ENCODE results near the gene PERM1. TPM values are rescaled to one million over a fixed set of nuclear protein-coding genes. Genes with fewer than 3 reads are reported as not detected.

Gene PERM1
- total RNA-seq, 1 donor from 2014 or later, result not detected

DNA sequence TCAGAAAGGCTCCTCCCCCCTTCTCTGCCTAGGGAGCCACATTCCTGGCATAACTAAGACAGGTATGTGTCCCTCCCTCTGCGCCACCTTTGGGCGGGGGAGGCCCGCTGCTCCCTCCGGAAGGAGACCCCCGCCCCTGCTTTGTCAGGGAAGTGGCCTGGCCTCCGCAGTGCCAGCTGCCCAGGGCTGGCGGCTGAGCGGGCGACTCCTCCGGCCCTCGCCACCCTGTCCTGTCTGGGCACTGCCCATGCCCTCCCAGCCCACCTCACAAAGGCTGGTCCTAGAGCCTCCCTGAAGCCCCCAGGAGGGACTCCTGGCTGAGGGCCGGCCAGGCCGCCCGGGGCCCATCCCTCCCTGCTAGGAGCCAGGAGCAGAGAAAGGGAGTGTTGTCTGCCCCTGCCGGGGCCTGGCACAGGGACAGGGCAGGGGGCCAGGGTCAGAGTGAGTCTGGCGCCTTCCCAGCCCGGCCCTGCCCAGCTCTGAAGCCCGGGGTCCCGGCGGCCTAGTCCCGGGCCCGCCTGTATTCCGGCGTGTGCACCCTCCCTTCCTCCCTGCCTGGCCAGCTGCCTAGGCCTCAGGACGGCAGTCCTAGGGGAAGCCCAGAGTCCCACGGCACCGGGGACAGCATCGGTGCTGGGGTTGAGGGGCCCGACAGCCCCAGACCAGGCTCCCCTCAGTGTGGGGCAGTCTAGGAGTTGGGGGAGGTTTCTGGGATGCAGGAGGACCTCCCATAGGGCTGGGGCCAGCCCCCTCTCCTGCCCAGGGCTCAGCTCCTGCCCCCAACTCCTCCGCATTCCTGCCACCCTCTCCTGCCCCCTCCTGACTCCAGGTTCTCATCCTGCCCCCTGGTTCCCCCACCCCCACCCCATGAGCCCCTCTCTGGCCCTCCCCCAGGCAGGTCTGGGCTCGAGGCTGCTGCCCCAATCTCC is 43.1 kb upstream of the PERM1 start:
- ATAC-seq (peak; percentile 83), DNase-seq (peak; percentile 88)
- intact Hi-C loops (cut with DNase I), result no loop called here
- Histone ChIP-seq H3K27ac (peak overlapping the region; percentile 83), H3K36me3 (no peaks in the 10 kb centered on the region), H3K27me3 (ENCODE audit: low read depth) (no peaks in the 10 kb centered on the region), H3K4me1 (peaks cover 53% of the 10 kb centered on the region), H3K9me3 (no peaks in the 10 kb centered on the region), H3K4me3 (peak overlapping the region; percentile 48)
- TF ChIP-seq, protein P1, sequence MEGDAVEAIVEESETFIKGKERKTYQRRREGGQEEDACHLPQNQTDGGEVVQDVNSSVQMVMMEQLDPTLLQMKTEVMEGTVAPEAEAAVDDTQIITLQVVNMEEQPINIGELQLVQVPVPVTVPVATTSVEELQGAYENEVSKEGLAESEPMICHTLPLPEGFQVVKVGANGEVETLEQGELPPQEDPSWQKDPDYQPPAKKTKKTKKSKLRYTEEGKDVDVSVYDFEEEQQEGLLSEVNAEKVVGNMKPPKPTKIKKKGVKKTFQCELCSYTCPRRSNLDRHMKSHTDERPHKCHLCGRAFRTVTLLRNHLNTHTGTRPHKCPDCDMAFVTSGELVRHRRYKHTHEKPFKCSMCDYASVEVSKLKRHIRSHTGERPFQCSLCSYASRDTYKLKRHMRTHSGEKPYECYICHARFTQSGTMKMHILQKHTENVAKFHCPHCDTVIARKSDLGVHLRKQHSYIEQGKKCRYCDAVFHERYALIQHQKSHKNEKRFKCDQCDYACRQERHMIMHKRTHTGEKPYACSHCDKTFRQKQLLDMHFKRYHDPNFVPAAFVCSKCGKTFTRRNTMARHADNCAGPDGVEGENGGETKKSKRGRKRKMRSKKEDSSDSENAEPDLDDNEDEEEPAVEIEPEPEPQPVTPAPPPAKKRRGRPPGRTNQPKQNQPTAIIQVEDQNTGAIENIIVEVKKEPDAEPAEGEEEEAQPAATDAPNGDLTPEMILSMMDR (IDR thresholded peaks at IDR 0.05), result no peak

GRCh38 chr1:1024149-1024770 is 42.4 kb upstream of the PERM1 start:
- ATAC-seq, result no peak
- Histone ChIP-seq H3K27ac (peak overlapping the region; percentile 83), H3K4me3 (peak overlapping the region; percentile 48), H3K9me3 (no peaks in the 10 kb centered on the region), H3K36me3 (no peaks in the 10 kb centered on the region), H3K27me3 (ENCODE audit: low read depth) (no peaks in the 10 kb centered on the region), H3K4me1 (peaks cover 53% of the 10 kb centered on the region)
- intact Hi-C loops (cut with DNase I), result no loop called here
- TF ChIP-seq, protein P1 (IDR thresholded peaks at IDR 0.05), result no peak
- no peak for DNase-seq

DNA sequence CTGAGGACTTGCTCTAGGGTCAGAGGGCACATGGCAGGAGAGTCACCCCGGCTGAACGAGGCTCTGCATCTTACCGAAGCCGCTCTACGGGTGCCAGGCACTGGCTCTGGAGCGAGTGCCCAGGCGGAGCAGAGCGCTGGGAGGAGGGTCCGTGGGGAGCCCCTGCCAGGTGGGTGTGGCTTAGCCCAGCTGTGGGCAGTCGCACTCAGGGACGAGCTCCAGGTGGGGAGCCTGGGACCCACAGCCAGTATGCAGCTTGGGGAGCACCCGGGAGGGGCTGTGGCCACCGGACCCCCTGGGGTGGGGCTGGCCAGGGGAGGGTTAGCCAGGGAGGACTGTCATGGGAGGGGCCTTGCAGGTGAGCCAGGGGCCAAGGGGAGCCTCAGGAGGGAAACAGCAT is 41.8 kb upstream of the PERM1 start:
- H3K9me3 ChIP-seq, result no peaks in the 10 kb centered on the region
- intact Hi-C loops (cut with DNase I), result no loop called here
- H3K4me1 ChIP-seq, result peaks cover 58% of the 10 kb centered on the region
- H3K27ac ChIP-seq, result peak overlapping the region; percentile 83
- DNase-seq (no peak), ATAC-seq (no peak)
- no peaks in the 10 kb centered on the region for H3K27me3 ChIP-seq (ENCODE audit: low read depth)
- TF ChIP-seq, protein P1 (IDR thresholded peaks at IDR 0.05), result no peak
- no peak overlapping the region for H3K4me3 ChIP-seq
- H3K36me3 ChIP-seq, result no peaks in the 10 kb centered on the region

DNA sequence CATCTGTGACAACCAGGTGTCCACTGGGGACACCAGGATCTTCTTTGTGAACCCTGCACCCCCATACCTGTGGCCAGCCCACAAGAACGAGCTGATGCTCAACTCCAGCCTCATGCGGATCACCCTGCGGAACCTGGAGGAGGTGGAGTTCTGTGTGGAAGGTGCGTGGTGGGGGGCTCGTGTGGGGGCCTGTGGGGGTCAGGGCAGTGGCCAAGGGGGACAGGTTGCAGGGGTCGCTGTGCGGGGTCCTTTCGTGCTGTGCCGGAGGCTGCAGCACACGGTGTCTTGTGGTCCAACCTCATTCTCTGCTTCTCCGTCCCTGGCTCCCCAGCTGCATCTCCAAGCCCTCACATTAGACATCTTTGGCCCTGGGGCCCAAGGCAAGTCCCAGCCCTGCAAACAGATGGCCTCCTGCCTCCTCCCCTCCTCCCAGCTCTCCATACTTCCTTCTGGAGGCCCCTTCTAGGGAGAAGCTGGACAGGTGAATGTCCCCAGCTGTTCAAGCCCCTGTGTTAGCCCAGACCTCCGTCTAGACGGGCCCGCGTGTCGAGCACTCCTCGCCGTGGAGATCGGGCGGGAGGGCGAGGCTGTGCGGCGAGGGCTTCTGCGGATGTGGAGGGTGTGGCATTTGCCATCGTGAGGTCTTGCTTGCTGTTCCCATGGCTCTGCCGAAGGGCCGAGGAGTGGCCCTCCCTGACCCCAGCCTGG is 40.6 kb upstream of the PERM1 start:
- TF ChIP-seq, protein P1 (IDR thresholded peaks at IDR 0.05), result no peak
- no peak for ATAC-seq
- intact Hi-C loops (cut with DNase I), result no loop called here
- no peak overlapping the region for H3K4me3 ChIP-seq
- H3K36me3 ChIP-seq, result no peaks in the 10 kb centered on the region
- H3K9me3 ChIP-seq, result no peaks in the 10 kb centered on the region
- DNase-seq, result no peak
- H3K27ac ChIP-seq, result no peak overlapping the region
- no peaks in the 10 kb centered on the region for H3K27me3 ChIP-seq (ENCODE audit: low read depth)
- peaks cover 58% of the 10 kb centered on the region for H3K4me1 ChIP-seq

- ATAC-seq (no peak), DNase-seq (no peak)
- H3K4me3 ChIP-seq, result peak overlapping the region; percentile 77
- intact Hi-C loops (cut with DNase I), result no loop called here
- no peaks in the 10 kb centered on the region for H3K36me3 ChIP-seq
- no peaks in the 10 kb centered on the region for H3K9me3 ChIP-seq
- TF ChIP-seq, protein P1 (IDR thresholded peaks at IDR 0.05), result no peak
- no peaks in the 10 kb centered on the region for H3K27me3 ChIP-seq (ENCODE audit: low read depth)
- no peak overlapping the region for H3K27ac ChIP-seq
- H3K4me1 ChIP-seq, result peaks cover 57% of the 10 kb centered on the region
Observed at GRCh38 chr1:1021920-1022259, 40.0 kb upstream of the PERM1 start.
